GM18519 (cell line): Measurements from ENCODE around the gene MT1F.
"Not testable (repeated sequence)": the region's sequence is repeated elsewhere in the genome, so short reads cannot be mapped to it uniquely, and the experiment has no call there.

ENCODE experiments used
- ATAC-seq: cut with Tn5 transposase; IDR thresholded peaks from one replicate; pipeline ENCODE4 v1.9.1; 2021; ENCODE audit warnings: mild to moderate bottlenecking, moderate library complexity; ENCODE audit not compliant: unreplicated experiment, low FRiP score

The MT1F gene

DNA sequence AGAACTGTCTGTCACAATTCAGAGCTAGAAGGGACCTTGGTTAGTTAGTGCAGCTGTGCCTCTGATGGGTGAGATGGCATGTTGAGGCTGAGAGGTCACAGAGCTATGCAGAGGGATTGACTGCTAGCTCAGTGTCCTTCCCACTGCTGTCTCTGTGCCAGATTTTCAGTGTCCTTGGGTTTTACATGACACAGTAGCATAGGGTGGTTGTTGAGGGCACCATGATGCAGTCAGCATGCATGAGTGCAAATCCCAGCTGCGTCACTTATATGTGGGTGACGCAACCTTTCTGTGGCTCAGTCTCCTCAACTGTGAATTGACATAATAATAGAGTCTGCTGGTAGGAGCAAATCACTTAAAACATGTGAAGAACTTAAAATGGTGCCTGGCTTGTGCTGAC lies 16.6 kb upstream of the MT1F start:
- no peak for ATAC-seq

DNA sequence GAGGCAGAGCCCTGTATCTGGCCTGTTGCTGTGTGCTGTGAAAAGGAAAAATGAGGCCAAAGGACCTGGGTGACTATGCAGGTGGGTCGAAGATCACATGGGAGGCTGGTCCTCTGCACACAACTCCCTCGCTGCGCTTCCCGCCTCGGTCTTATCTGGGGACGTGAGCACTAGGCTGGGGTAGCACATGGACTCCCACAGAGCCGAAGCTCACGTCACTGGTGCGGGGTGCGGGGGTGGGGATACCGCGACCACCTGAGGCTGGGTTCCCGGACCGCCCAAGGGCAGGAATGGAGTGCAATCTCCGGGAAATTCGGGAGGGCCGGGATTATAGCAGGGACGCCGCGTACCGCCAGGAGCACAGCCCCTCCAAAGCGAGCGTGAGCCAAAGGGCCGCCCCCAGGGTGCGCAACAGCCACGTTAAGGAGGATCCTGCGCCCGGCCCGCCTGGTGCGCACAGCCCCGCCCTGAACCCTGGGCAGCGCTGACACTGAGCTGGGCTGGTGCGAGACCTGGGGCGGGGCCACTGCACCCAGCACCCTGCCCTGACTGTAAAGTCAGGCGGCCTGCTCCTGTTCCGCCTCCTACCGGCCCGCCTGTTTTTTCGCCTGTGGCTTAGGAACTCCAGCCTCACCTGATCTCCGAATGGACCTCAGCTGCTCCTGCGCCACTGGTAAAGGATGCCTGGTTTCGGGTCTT lies 14.5 kb upstream of the MT1F start:
- peak; percentile 70 for ATAC-seq

DNA sequence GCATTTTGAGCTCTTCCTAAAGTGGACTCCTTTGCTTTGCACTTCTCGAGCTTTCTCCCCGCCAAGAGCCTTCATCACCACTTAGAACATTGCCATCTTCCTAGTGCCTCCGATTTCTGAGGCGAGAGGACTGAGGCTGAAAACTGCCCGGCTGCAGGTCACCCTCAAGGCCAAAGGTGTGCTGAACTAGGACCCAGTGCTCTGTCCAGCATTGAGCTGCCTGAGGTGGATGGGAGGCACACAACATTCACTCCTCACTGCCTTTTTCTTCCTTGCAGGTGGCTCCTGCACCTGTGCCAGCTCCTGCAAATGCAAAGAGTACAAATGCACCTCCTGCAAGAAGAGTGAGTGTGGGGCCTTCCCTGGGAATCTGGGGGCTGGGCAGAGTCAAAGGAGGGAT lies 13.9 kb upstream of the MT1F start:
- ATAC-seq: no peak

DNA sequence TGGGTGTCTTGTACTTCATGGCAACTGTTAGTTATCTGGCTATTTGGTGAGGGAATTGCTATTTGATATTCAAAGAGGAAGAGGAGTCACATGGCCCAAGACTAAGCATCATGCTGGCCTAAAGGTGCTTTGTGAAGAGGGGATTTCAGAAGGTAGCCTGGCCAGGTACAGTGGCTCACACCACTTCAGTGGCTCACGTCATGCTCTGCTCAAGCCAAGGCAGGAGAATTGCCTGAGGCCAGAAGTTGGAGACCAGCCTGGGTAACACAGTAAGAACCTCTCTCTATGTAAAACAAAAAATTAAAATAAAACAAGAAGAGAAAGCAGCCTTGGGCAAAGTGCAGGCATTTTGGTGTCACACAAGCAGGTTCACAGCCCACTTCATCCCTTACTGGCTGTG lies 12.4 kb upstream of the MT1F start:
- ATAC-seq: no peak

DNA sequence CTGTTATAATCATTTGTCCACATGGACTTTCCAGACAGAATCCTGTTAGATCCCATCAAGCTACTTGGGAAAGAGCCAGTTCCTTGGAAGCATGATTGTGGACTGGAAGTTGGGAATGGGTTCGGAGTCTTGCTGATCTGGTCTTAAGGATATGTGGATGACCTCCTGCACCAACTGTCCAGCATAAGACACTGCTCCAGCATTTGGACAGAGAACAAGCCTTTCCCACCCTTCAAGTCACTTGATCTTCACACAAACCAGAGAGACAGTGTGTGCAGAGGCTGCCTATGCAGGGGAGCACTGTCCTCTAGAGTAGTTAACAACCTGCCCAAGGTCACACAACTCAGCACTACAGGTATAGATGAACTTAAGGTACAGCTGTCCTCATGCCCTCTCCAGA lies 11.9 kb upstream of the MT1F start:
- no peak for ATAC-seq

DNA sequence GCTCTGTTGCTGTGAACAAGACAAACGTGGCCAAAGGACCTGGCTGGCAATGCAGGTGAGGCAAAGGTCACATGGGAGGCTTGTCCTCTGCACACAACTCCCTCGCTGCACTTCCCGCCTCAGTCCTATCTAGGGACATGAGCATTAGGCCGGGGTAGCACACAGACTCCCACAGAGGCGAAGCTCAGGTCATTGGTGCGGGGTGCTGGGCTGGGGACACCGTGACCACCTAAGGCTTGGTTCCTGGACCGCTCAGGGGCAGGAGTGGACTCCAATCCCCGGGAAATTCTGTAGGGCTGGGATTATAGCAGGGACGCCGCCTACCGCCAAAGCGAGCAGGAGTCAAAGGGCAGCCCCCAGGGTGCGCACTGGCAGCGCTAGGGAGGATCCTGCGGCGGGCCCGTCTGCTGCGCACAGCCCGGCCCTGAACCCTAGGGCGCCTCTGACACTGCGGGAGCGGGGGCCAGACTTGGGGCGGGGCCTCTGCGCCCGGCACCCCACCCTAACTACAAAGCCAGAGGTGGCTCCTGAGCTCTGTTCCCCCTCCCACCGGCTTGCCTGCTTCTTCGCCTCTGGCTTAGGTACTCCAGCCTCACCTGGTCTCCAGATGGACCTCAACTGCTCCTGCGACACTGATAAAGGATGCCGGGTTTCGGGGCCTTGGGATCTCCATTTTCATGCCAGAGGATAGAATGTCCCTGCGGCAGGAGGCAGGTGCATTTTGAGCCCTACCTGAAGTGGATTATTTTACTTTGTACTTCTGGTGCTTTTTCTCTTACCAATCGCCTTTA lies 9.9 kb upstream of the MT1F start:
- no peak for ATAC-seq

DNA sequence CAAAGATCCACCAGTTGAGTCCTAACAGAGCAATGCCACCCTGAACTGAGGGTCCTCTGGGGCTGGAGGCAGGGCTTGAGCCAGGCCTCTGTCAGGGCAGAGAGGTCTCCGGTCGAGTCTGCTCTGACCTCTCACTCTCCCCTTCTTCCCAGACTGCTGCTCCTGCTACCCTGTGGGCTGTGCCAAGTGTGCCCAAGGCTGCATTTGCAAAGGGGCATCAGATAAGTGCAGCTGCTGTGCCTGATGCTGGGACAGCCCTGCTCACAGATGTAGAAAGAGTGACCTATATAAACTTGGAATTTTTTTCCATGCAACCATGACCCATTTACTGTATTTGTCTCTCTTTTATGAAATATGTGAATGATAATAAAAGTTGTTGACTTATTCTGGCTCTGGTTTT lies 8.5 kb upstream of the MT1F start:
- ATAC-seq: no peak

DNA sequence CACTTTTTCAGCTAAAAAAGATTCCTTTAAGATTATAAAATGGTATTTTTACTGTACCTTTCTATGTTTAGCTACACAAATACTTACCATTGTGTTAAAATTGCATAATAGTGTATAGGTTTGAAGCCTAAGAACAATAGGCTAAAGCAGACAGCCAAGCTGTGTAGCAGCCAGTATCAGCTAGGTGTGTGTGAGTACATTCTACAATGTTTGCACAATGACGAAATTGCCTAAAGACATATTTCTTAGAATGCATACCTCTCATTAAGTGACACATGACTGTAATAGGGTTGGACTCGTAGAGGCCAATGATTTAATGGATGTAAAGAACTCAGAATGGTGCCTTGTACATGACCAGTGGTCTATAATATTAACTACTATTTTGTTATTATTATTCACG lies 7.9 kb upstream of the MT1F start:
- no peak for ATAC-seq

DNA sequence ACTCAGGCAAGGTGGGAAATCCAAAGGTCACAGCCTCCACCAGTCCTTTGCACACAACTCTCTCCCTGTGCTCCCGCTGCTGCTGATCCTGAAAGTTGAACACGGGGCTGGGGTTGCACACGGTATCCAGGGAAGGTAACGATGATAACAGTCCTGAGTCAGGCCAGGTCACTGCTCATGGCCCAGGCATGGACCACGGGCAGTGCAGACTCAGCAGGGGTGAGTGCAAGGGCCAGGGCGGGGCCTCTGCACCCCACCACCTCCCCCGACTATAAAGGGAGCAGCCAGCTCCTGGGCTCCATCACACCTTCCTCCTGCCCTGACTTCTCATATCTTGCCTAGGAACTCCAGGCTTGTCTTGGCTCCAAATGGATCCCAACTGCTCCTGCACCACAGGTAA lies 6.2 kb upstream of the MT1F start, which contains the start of gene MT1B:
MT1B (plus strand) TSS at position 301 of the 400 bp plus-strand sequence; CDS start at position 369, 68 bp downstream.
- ATAC-seq: no peak

DNA sequence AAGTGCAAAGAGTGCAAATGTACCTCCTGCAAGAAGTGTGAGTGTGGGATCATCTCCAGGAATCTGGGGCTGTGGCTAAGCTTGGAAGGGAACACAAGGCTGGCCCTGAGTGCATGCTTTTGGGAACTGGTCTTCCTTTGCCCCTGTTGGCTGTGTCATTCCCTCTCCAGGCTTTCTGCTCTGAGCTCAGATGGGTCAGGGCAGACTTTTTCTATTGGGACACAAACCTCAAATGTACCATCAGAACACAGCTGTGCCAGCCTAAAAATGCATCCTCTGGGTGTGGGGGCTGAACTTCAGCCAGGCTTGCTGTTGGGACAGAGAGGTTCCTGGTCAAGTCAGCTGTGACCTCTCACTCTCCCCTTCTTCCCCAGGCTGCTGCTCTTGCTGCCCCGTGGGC lies 5.2 kb upstream of the MT1F start:
- ATAC-seq: no peak

DNA sequence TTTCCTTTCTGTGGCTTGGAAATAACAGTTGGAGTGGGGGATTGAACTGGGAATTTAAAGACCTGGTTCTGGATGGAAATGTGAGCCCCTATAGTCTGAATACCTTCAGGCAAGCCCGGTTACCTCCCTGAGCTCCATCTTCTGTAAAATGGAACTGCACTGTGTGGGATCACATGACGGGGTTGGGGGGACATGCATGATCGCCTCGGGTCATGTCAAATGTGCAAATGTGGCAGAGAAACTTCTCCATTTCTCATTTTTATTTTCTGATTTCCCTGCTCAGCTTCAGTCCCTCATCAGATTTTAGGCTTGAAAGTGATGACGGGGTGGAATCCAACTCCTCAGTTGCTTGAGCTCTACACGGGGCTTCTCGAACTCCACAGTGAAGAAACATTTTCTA lies 4.5 kb upstream of the MT1F start:
- ATAC-seq: no peak

DNA sequence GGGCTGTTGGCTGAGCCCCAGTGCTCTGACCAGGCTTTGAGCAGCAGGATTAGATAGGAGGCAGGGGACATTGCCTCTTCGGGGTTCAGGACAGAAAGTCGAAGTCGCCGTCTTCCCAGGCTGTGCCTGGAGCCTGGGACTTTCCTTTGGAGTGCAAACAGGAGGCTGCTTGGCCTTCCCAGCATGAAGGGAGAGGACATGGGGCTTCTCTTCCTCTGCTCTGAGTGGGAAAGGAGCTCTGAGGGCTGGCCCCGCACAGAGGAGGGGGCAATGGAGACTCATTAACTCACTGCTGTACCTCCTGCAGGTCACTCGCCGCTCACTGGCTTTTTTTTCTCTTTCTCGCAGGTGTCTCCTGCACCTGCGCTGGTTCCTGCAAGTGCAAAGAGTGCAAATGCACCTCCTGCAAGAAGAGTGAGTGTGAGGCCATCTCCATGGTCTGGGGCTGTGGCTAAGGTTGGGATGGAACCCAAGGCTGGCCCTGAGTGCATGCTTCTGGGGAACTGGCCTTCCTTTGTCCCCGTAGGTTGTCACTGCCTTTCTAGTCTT lies 642 bp downstream of the MT1F start:
- no peak for ATAC-seq

DNA sequence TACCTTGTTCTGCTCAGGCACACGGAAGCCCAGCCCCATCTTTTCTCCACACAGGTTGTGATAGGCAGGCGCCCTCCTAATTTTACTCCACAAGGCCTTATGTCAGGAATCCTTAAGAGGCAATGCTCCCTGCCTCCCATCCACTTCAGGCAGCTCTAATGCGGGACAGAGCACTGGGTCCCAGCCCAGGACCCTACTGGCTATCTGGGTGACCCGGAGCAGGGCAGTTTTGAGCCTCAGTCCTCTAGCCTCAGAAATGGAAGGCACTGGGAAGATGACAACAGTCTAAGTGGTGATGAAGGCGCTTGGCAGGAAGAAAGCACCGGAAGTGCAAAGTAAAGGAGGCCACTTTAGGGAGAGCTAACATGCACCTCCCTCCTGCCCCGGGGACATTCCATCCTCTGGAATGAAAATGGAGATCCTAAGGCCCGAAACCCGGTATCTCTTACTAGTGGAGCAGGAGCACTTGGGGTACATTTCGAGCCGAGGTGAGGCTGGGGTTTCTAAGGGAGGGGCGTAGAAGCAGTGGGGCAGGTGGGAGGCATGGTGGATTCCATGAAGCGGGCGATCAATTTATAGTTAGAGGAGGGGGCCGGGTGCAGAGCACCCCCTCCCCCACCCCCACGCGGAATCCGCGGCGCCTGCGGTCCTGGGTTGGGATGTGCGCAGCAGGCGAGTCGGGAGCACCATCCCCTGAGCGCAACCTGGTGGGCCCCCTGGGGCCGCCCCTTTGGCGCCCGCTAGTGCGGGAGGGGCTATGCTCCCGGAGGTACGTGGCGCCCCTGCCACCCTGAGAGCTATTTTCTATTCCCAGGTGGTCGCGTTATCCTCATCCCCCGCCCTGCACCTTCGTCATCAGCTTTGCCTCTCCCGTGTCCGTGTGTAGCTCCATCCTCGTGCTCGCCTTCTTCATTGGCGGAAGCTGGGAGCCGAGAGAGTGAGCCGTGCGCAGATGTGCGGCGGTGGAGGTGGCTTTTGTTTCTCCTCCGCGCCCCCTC lies 4.9 kb downstream of the MT1F start:
- ATAC-seq: no peak

DNA sequence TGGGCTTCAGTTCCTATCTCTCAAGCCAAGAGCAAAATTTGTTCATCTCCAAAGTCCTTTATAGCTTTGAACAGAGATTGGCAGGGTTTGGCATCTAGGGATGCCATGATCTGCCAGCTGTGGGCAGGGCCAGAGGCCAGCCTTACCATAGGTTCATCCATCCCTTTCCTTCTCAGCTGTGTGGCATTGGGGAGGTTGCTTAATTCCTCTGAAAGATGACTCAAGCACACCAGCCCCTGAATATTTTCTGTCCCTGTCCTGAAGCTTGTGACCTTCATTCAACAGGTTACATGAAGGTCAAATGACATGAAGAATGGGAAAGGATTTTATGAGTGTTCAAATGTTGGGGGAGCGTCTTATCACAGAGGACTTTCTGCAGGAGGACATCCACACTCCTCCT lies 6.7 kb downstream of the MT1F start:
- no peak for ATAC-seq

DNA sequence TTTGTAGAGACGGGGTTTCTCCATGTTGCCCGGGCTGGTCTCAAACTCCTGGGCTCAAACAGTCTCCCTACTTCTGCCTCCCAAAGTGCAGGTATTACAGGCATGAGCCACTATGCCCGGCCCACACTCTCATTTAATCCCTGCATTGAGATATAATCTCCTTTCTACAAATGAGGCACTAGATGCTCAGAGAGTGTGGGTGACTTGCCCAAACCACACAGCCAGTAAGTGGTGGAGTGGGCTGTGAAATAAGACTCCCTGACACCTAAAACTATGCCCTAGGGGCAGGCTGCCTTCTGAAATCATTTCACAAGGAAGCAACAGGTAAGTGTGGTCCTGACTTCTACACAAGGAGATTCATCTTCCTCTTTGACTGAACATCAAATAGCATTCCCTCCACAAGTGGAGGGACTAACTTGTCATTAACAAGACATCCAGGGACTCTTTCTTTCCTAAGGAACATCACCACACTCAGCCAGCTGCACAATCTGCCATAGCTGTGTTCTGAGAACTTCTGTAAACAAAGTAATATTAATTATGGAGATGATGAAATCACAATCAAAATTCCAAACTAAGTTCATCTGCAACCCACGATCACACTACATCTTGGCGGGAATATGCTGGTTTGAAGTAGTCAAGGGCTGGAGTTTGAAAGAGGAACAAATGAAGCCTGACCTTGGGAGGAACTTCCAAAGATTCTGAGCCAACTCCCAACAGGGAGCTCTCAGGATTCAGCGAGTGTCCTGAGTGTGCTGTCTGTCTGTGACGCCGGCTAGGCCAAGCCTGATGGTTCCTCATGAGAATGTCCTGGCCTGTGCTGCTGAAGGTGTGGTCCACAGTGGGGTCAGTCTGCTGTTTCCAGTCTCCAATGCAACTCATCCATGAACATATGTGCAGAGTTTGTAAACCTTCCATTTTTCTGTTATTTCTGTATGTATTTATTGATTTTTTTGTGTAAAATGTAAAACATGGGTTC lies 7.8 kb downstream of the MT1F start:
- ATAC-seq: not testable (repeated sequence)

DNA sequence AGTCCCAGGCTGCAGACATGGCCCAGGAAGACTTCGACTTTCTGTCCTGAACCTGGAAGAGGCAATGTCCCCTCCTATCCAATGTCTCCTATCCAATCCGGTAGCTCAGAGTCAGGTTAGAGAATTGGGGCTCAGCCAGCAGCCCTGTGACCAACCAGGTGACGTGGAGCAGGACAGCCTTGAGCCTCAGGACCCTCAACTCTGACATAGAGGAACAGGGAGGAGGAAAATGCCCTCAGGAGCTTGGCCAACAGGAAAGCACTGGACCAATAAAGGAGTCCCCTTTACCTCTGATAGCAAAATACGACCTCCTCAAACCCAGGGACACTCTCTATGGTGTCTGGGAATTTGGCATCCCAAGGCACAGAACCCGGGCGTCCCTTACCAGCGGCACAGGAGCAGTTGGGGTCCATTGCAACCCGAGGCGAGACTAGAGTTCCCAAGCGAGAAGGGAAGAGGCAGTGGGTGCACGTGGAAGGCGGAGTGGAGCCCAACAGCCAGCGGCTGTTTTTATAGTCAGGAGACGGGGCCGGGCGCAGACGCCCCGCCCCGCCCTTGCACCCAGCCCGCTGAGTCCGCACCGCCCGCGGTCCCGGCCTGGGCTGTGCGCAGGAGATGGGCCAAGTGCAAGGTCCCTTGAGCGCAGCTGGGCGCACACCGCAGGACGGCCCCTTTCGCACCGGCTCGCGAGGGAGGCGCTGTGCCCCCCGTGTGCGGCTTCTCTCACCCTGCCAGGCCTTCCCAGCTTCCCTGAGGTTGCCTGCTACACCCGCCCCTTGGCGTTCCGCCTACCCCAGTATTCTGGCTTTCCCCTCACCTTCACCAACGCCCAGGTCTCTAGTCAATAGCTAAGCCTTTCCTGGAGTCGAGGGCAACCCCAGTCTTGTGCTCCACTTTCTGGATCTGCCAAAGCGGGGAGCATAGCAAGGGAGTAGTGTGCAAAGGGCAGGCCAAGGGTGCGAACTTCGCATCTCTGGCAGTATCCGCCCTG lies 10.1 kb downstream of the MT1F start, which contains the start of gene MT1G:
MT1G (minus strand) TSS at position 485 of the 991 bp plus-strand sequence; CDS start at position 413, 72 bp downstream.
- no peak for ATAC-seq

DNA sequence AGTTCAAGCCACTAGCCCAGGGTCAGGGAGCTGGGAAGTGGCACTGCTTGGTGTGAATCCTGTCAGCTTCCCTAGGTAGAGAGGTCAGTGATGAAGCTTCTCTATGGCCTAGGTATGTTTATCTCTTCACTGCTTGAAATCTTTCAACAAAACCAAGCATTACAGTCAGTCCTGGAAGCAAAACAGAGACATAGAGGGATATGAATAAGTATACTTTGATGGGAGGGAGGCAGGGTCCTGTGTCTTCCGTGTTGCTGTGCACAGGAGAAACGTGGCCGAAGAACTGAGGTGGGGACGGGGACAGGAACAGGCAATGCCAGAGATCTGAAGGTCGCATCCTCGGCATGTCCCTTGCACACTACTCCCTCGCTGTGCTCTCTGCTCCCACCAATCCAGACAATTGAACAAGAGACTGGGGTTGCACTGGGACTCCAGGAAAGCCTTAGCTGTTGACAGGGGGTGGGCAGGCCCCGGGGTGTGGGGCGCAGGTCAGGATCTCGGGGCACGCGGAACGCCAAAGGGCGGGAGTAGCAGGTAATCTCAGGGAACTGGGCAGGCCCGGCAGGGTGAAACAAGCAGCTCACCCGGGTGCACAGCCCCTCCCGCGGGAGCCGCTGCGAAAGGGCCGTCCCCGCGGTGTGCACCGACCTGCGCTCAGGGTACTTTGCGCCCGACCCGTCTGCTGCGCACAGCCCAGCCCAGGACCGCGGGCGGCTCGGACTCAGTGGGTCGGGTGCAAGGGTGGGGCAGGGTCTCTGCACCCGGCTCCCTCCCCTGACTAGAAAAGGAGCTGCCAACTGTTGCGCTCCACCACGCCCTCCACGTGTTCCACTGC lies 11.5 kb downstream of the MT1F start, which contains the start of gene MT1H:
MT1H (plus strand) TSS at position 810 of the 835 bp plus-strand sequence. CDS start 71 bp downstream, outside the sequence.
- no peak for ATAC-seq
